NCI-H774 (cell line): ENCODE data around the gene BAHCC1.

Experiments used
- DNase-seq: peaks from one replicate; lab custom pipeline; 2025; lab: John Stamatoyannopoulos, UW

The BAHCC1 gene

GRCh38 chr17:81480140-81481072, 85.1 kb downstream of the BAHCC1 start:
- DNase-seq: no peak

- DNase-seq: peak; percentile 66
These were observed 86.0 kb downstream of the BAHCC1 start for GRCh38 chr17:81481073-81481799.

GRCh38 chr17:81481815-81482505, 86.7 kb downstream of the BAHCC1 start:
- DNase-seq: no peak

GRCh38 chr17:81482673-81483072, 87.4 kb downstream of the BAHCC1 start:
- no peak for DNase-seq

- DNase-seq: no peak
These were observed 88.0 kb downstream of the BAHCC1 start for GRCh38 chr17:81483085-81483861.

GRCh38 chr17:81483862-81484194, 88.6 kb downstream of the BAHCC1 start:
- no peak for DNase-seq

GRCh38 chr17:81484195-81484979, 89.1 kb downstream of the BAHCC1 start:
- peak; percentile 96 for DNase-seq

GRCh38 chr17:81486199-81486810, 91.0 kb downstream of the BAHCC1 start:
- no peak for DNase-seq

- no peak for DNase-seq
These were observed 91.8 kb downstream of the BAHCC1 start for GRCh38 chr17:81487089-81487486.

- DNase-seq: peak; percentile 93
These were observed 92.4 kb downstream of the BAHCC1 start for GRCh38 chr17:81487487-81488275.

- DNase-seq: no peak
These were observed 93.1 kb downstream of the BAHCC1 start for GRCh38 chr17:81488276-81488860.

- no peak for DNase-seq
These were observed 94.0 kb downstream of the BAHCC1 start for GRCh38 chr17:81489012-81489997.

GRCh38 chr17:81489998-81490992, 95.0 kb downstream of the BAHCC1 start:
- DNase-seq: no peak

GRCh38 chr17:81491181-81491581, 95.9 kb downstream of the BAHCC1 start:
- peak; percentile 69 for DNase-seq

GRCh38 chr17:81491761-81492160, 96.5 kb downstream of the BAHCC1 start:
- peak; percentile 83 for DNase-seq

- no peak for DNase-seq
These were observed 96.9 kb downstream of the BAHCC1 start for GRCh38 chr17:81492202-81492601.

- no peak for DNase-seq
These were observed 97.4 kb downstream of the BAHCC1 start for GRCh38 chr17:81492706-81493105.
